ENCODE results near the gene EPB41L4A. TPM values are rescaled to one million over a fixed set of nuclear protein-coding genes. Genes with fewer than 3 reads are reported as not detected.

Gene EPB41L4A
- total RNA-seq, 2 experiments from 2014 or later, result 1.0 TPM; not detected in 1

DNA sequence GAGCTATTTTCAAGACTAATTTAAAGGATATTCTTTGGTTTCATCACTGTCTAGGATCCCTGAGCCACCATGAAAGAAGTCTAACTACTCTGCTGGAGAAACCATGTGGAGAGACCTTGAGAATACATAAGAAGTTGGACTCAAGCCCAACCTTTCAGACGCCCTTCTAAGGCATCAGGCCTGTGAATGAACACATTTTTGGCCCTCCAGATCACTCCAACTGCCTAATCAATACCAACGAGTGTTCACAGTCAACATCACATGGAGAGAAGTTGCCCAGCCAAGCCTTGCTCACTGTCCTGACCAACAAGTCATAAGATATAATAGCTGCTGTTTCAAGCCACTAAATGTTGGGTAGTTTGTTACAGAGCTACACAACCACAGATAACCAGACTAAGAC, 100.7 kb downstream of the EPB41L4A start:
- ChIA-PET CTCF (no interaction called here), POLR2A (no interaction called here)
- H3K27ac Mint-ChIP-seq, result no peak overlapping the region
- peaks cover 16% of the 10 kb centered on the region for H3K27me3 Mint-ChIP-seq (ENCODE audit: low read depth)
- no peak overlapping the region for H3K4me3 Mint-ChIP-seq
- no peaks in the 10 kb centered on the region for H3K4me1 Mint-ChIP-seq (ENCODE audit: low read depth)
- no peak for ATAC-seq
- H3K36me3 Mint-ChIP-seq (ENCODE audit: low read depth), result no peaks in the 10 kb centered on the region
- no peak for DNase-seq
- no peaks in the 10 kb centered on the region for H3K9me3 Mint-ChIP-seq (ENCODE audit: insufficient read depth)

DNA sequence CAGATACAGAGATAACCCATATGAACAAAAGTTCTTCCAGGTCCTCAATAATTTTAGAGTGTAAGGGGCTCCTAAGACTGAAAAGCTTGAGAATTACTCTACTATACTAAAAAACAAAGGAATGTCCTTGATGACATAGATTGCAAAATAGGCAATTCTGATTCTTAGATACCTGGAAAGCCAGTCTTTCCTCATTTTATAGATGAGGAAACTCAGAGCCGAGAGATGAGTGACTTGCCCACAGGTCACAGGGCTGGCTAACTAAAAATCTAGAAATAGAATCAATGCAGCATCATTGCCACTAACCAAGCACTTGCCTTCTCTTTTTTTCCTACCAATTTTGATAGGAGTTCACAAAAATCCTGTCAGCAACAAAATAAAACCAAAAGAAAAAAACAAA, 101.2 kb downstream of the EPB41L4A start:
- no peaks in the 10 kb centered on the region for H3K36me3 Mint-ChIP-seq (ENCODE audit: low read depth)
- ChIA-PET POLR2A (no interaction called here), CTCF (no interaction called here)
- H3K27me3 Mint-ChIP-seq (ENCODE audit: low read depth), result peaks cover 16% of the 10 kb centered on the region
- DNase-seq (no peak), ATAC-seq (no peak)
- no peak overlapping the region for H3K27ac Mint-ChIP-seq
- H3K9me3 Mint-ChIP-seq (ENCODE audit: insufficient read depth), result no peaks in the 10 kb centered on the region
- no peak overlapping the region for H3K4me3 Mint-ChIP-seq
- no peaks in the 10 kb centered on the region for H3K4me1 Mint-ChIP-seq (ENCODE audit: low read depth)

DNA sequence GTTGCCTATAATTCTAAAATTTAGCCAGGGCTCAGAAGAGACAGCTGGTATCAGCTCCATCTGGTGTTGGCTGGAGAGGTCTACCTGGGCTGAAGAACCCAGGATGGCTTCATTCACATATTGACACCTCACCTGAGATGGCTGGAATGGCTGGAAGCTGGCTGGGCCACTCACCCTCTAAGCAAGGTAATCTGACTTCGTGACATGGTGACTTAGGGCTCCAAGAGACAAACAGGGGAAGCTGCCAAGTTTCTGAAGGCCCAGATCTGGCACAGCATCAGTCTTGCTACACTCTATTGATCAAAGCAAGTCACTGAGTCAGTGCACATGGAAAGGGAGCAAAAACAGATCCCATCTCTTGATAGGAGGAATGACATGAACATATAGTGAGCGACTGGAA, 102.3 kb downstream of the EPB41L4A start:
- ChIA-PET CTCF (no interaction called here), POLR2A (no interaction called here)
- no peaks in the 10 kb centered on the region for H3K36me3 Mint-ChIP-seq (ENCODE audit: low read depth)
- no peaks in the 10 kb centered on the region for H3K4me1 Mint-ChIP-seq (ENCODE audit: low read depth)
- no peaks in the 10 kb centered on the region for H3K9me3 Mint-ChIP-seq (ENCODE audit: insufficient read depth)
- DNase-seq (no peak), ATAC-seq (no peak)
- H3K27me3 Mint-ChIP-seq (ENCODE audit: low read depth), result peaks cover 14% of the 10 kb centered on the region
- no peak overlapping the region for H3K27ac Mint-ChIP-seq
- H3K4me3 Mint-ChIP-seq, result no peak overlapping the region

DNA sequence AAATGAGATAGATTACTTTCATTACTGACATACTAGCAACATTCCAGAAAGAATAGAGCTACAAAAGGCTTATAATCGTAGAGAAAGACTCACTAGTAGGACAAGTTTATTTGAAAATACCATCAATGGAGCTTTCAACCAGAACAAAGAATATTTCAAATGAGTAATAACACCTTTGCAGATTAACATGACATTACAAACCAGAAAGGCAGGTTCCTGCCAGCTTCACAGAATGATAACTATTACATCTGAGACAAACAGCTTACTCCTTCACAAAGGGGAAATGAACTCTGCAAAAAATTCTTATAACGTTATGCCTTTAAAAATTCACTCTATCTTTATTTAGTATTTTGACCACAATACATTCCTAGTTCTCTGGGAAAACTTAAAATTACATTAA, 103.1 kb downstream of the EPB41L4A start:
- DNase-seq (no peak), ATAC-seq (no peak)
- ChIA-PET CTCF (no interaction called here), POLR2A (no interaction called here)
- no peak overlapping the region for H3K4me3 Mint-ChIP-seq
- H3K27ac Mint-ChIP-seq, result no peak overlapping the region
- H3K36me3 Mint-ChIP-seq (ENCODE audit: low read depth), result no peaks in the 10 kb centered on the region
- no peaks in the 10 kb centered on the region for H3K4me1 Mint-ChIP-seq (ENCODE audit: low read depth)
- no peaks in the 10 kb centered on the region for H3K9me3 Mint-ChIP-seq (ENCODE audit: insufficient read depth)
- peaks cover 13% of the 10 kb centered on the region for H3K27me3 Mint-ChIP-seq (ENCODE audit: low read depth)

DNA sequence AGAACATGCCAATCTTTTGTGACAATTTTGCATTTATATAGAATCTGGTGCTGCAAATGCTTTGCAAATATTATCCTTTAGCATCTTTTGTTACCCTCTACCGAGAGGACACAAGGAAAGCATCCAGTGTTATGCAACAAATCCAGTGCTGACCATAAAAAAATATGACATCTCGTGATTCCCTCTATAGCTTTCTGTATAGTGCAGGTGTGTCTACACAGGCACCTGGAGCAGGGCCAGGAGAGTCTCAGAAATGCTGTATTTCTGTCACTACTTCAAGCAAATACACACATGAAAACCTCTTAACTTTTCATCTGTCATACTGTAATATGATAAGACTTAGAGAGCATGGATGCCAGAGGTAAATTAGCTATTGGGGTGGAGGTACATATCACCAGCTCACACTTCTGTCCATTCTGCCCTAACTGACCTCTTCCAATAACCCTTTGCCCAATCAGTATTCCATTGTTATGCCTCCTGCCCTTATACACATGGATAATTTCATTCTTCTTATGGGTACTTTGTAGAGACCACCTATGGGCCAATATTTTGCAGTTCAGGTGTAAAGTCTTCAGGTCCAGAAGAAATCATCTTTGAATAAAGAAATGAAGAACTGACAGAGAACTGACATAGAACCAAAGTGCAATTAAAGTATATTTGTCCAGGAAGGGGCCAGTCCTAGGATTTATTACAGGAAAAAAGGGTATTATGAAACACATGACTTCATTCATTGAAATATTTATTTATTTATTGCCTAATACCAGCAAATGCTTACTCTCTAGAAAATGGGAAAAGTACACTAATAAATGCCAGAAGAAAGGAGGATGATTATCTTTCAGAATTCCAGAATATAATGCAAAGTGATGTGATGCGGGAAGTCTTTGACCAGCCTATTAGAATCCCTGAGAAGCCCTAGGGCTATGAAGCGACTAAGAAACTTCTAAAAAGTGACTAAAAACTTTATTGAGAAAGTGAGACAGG, 106.5 kb downstream of the EPB41L4A start:
- ChIA-PET CTCF (no interaction called here), POLR2A (no interaction called here)
- Mint-ChIP-seq H3K9me3 (ENCODE audit: insufficient read depth) (no peaks in the 10 kb centered on the region), H3K27ac (no peak overlapping the region), H3K27me3 (ENCODE audit: low read depth) (no peaks in the 10 kb centered on the region), H3K4me3 (no peak overlapping the region), H3K4me1 (ENCODE audit: low read depth) (no peaks in the 10 kb centered on the region), H3K36me3 (ENCODE audit: low read depth) (no peaks in the 10 kb centered on the region)
- ATAC-seq (no peak), DNase-seq (no peak)

DNA sequence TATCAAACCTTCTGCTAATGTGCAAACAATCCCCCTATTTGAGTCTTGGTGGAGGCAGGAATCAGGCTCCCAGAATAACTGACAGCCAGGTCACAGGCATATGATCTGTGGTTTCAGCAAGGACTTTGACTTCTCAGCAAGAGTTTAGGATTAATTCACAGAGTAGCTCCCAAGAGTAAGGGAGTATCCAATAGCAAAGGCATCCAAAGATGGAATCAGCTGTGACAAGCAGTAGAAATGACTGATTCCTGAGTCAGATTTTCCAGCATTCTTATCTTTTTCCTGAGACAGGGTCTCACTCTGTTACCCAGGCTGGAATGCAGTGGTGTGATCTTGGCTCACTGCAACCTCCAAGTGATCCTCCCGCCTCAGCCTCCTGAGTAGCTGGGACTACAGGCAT, 108.3 kb downstream of the EPB41L4A start:
- POLR2A ChIA-PET, result no interaction called here
- Mint-ChIP-seq H3K27ac (no peak overlapping the region), H3K4me3 (no peak overlapping the region), H3K27me3 (ENCODE audit: low read depth) (peaks cover 6% of the 10 kb centered on the region), H3K36me3 (ENCODE audit: low read depth) (no peaks in the 10 kb centered on the region), H3K4me1 (ENCODE audit: low read depth) (no peaks in the 10 kb centered on the region), H3K9me3 (ENCODE audit: insufficient read depth) (no peaks in the 10 kb centered on the region)
- no peak for ATAC-seq
- CTCF ChIA-PET, result no interaction called here
- DNase-seq, result no peak

DNA sequence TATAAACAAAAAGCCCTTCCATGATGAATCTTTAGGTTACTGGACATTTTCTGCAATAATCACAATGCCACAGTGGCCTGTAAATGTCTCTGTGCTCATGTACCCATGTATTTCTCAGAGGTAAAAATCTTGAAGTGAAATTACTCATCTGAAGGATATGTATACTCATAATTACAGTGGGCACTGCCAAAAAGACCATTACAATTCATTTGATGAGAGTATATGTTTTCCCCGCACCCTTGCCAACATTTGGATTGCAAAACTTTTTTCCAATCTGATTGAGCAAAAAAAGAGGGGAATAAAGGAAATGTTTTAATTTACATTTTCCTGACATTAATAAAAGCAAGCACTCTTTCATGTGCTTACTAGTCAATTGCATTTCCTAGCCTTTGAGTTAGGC, 110.5 kb downstream of the EPB41L4A start:
- Mint-ChIP-seq H3K4me3 (no peak overlapping the region), H3K36me3 (ENCODE audit: low read depth) (no peaks in the 10 kb centered on the region), H3K4me1 (ENCODE audit: low read depth) (no peaks in the 10 kb centered on the region), H3K27ac (no peak overlapping the region), H3K9me3 (ENCODE audit: insufficient read depth) (no peaks in the 10 kb centered on the region), H3K27me3 (ENCODE audit: low read depth) (peaks cover 6% of the 10 kb centered on the region)
- CTCF ChIA-PET, result no interaction called here
- DNase-seq (no peak), ATAC-seq (no peak)
- POLR2A ChIA-PET, result no interaction called here

DNA sequence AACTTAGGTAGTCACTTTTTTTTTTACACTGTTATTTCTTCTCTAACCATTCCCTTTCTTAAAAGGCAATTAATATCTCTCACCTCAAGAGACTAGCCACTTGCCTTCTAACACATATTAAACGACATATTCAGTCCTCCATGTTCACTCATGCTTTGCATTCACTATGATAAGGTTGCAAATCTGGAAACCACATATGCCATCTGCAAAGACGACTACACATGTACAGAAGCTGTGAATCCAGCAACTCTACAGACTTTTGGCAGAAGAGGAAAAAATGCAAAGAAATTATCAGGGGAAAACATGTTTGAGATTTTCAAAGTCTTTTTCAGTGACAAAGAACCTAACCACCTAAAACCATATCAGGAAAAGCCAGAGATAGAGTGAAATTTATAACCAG, 112.1 kb downstream of the EPB41L4A start:
- H3K27ac Mint-ChIP-seq, result no peak overlapping the region
- POLR2A ChIA-PET, result no interaction called here

DNA sequence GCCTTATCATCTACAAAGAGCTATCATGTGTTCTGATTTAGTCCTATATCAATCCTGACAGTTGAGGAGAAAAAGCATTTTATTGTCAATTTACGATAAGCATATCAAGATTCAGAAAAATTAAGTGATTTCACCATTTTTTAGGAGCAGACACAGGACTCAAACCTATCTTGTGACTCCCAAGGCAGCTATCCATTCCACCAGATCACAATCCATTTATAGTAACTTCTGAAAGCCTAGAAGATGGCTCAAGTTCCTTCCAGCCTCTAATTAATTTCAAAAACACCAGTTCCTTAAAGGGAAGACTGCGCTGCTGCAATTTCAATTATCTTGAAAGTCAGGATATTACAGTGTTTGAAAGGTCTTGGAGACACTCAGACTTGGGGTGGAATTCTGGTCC, 114.3 kb downstream of the EPB41L4A start:
- no peaks in the 10 kb centered on the region for H3K9me3 Mint-ChIP-seq (ENCODE audit: insufficient read depth)
- no peak for ATAC-seq
- ChIA-PET POLR2A (no interaction called here), CTCF (no interaction called here)
- H3K27ac Mint-ChIP-seq, result no peak overlapping the region
- H3K36me3 Mint-ChIP-seq (ENCODE audit: low read depth), result no peaks in the 10 kb centered on the region
- H3K4me3 Mint-ChIP-seq, result no peak overlapping the region
- peaks cover 9% of the 10 kb centered on the region for H3K27me3 Mint-ChIP-seq (ENCODE audit: low read depth)
- DNase-seq, result no peak
- no peaks in the 10 kb centered on the region for H3K4me1 Mint-ChIP-seq (ENCODE audit: low read depth)

More for the DNA sequence above, 112.1 kb downstream of the EPB41L4A start:
- H3K4me1 Mint-ChIP-seq (ENCODE audit: low read depth), result no peaks in the 10 kb centered on the region
- peaks cover 6% of the 10 kb centered on the region for H3K27me3 Mint-ChIP-seq (ENCODE audit: low read depth)
- CTCF ChIA-PET, result no interaction called here
- no peaks in the 10 kb centered on the region for H3K36me3 Mint-ChIP-seq (ENCODE audit: low read depth)
- no peaks in the 10 kb centered on the region for H3K9me3 Mint-ChIP-seq (ENCODE audit: insufficient read depth)
- no peak overlapping the region for H3K4me3 Mint-ChIP-seq
- DNase-seq, result no peak
- no peak for ATAC-seq

DNA sequence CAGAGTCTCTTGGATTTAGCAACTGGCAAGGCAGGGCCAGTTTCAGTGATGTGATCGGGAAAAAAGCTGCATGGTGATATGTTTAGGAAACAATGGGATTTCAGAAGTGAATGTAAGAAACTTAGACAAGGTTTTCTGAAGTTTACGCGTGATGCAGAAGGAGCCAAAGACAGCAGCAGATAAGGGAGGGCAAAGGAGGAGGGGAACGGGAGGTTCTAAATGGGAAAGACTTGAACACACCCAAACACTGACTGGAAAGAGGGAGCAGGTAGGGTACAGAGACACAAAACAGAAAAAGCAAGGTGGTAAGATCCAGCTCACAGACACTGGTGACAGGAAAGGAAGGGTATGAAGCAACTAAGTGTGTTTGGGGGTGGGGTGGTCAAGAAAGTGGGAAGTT, 115.4 kb downstream of the EPB41L4A start:
- no peak for DNase-seq
- Mint-ChIP-seq H3K36me3 (ENCODE audit: low read depth) (no peaks in the 10 kb centered on the region), H3K27ac (no peak overlapping the region), H3K9me3 (ENCODE audit: insufficient read depth) (no peaks in the 10 kb centered on the region), H3K4me1 (ENCODE audit: low read depth) (no peaks in the 10 kb centered on the region), H3K27me3 (ENCODE audit: low read depth) (peaks cover 9% of the 10 kb centered on the region), H3K4me3 (no peak overlapping the region)
- POLR2A ChIA-PET, result no interaction called here
- ATAC-seq, result no peak
- CTCF ChIA-PET, result no interaction called here

DNA sequence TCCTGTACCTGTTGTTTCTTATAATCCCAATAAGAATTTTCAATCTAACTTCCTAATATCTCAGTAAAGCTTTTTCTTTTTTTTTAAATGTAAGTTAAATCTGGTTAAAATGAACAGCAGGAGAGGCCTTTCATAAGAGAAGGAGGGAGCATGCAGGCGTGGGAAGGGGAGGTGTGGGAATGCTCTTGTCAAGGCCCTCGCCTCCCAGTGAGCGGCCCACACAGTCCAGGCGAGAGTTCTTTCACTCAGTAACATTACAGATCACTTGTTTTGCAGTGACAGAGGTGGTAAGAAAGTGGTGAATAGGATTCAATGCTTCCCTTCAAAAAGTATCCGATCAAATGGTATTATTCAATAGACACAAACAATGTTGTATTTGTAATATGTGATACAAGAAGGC, 125.0 kb downstream of the EPB41L4A start:
- POLR2A ChIA-PET, result no interaction called here

DNA sequence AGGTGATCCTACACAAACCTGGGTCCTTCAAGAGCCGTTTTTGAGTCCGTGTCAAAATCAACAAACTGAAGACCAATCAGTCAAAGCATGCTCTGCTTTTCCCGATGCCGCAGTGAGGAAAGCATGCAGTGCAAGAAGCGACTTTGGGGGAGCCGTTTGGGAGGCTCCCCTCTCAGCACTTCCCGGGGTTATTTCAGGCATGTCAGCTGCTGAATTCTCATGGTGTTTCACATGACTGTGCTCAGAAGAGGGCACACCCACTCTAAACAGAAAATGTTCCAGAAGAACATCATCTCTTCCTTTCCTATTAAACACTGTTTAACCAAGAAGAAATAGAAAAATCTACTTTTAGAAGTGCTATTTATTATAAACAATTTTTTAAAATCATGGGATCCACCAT, 125.5 kb downstream of the EPB41L4A start:
- Mint-ChIP-seq H3K4me1 (ENCODE audit: low read depth) (no peaks in the 10 kb centered on the region), H3K36me3 (ENCODE audit: low read depth) (no peaks in the 10 kb centered on the region), H3K27ac (no peak overlapping the region), H3K27me3 (ENCODE audit: low read depth) (no peaks in the 10 kb centered on the region), H3K9me3 (ENCODE audit: insufficient read depth) (peaks cover 4% of the 10 kb centered on the region), H3K4me3 (no peak overlapping the region)
- DNase-seq (no peak), ATAC-seq (no peak)
- POLR2A ChIA-PET, result no interaction called here
- CTCF ChIA-PET, result no interaction called here

More for the DNA sequence above, 125.0 kb downstream of the EPB41L4A start:
- no peak overlapping the region for H3K27ac Mint-ChIP-seq
- no peaks in the 10 kb centered on the region for H3K27me3 Mint-ChIP-seq (ENCODE audit: low read depth)
- DNase-seq (no peak), ATAC-seq (no peak)
- peaks cover 4% of the 10 kb centered on the region for H3K9me3 Mint-ChIP-seq (ENCODE audit: insufficient read depth)
- H3K36me3 Mint-ChIP-seq (ENCODE audit: low read depth), result no peaks in the 10 kb centered on the region
- H3K4me3 Mint-ChIP-seq, result no peak overlapping the region
- H3K4me1 Mint-ChIP-seq (ENCODE audit: low read depth), result no peaks in the 10 kb centered on the region
- CTCF ChIA-PET, result no interaction called here

DNA sequence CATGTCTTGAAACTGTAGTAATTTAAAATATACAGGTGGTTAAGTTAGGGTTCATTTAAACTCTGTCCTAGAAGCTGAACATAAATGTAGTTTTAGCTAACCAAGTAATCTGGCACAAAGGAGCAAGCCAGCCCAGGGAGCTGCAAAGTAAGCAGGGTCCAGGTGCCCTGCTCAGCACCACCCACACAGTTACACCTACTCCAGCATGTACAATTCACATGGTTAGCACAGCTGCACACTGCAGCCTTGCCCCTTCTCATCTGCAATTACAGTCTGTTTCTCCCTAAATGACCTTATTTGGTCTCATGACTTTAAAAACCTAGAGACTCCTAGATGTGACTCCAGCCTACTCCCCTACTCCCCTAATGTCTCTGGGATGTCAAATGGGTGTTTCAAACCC, 128.4 kb downstream of the EPB41L4A start:
- H3K36me3 Mint-ChIP-seq (ENCODE audit: low read depth), result no peaks in the 10 kb centered on the region
- no peaks in the 10 kb centered on the region for H3K27me3 Mint-ChIP-seq (ENCODE audit: low read depth)
- H3K4me3 Mint-ChIP-seq, result no peak overlapping the region
- no peak for DNase-seq
- H3K4me1 Mint-ChIP-seq (ENCODE audit: low read depth), result no peaks in the 10 kb centered on the region
- POLR2A ChIA-PET, result no interaction called here
- H3K9me3 Mint-ChIP-seq (ENCODE audit: insufficient read depth), result no peaks in the 10 kb centered on the region
- ATAC-seq, result no peak
- no peak overlapping the region for H3K27ac Mint-ChIP-seq
- CTCF ChIA-PET, result no interaction called here

Measured in activated CD8-positive, alpha-beta T cell treated with anti-CD3 and anti-CD28 coated beads, Interleukin-2, amount 10 ng/mL, durations not matched to agents 7 days and 5 days (primary cell).